CD4-positive, alpha-beta T cell treated with Interferon alpha-2 for 1 hour (primary cell): ENCODE results near the gene IFNA4.
"Not testable (repeated sequence)": the region's sequence is repeated elsewhere in the genome, so short reads cannot be mapped to it uniquely, and the experiment has no call there.

Source experiments
- DNase-seq, 2 donors: peaks; one replicate each; pipeline ENCODE4 v3.0.0-alpha.2; 2020 to 2022

IFNA4 gene

DNA sequence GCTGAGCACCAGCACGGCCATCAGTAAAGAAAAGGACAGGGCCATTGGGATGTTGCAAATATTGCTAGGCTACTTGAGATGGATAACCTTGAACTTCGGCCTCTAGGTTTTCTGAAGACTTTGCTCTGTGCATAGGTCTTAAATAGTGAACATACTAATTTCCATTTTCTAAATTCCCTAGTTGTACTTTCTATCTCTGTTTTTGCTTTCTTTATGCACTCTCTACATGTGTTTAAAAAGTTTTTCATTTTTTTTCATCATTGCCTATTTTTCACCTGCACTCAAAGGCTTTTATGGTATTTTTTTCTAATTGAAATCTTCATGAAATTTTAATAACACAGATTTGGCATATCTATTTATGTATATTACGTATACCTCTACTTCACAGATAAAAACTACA is at the start of gene IFNA4:
Gene IFNA4, minus strand, starts transcription at position 101 of the 400 bp plus-strand sequence. Its CDS starts 56 bp downstream, at position 45.
- not testable (repeated sequence) for DNase-seq

DNA sequence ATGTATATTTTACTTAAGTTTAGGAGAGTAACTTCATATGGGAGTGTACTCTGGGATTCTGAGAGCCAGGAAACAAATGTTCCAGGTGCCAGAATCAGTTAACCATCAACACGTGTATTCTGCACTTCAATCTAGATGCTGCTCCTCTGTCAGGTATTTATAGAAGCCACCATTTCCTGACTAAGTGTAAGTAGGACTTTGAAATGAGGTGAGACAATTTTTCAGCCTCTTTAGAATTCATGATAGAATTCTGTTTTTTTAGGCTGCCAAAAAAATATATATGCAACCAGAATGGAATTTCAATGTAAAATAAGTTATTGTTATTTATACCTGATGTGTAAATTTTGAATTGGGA is 49.0 kb upstream of the IFNA4 start:
- not testable (repeated sequence) for DNase-seq

DNA sequence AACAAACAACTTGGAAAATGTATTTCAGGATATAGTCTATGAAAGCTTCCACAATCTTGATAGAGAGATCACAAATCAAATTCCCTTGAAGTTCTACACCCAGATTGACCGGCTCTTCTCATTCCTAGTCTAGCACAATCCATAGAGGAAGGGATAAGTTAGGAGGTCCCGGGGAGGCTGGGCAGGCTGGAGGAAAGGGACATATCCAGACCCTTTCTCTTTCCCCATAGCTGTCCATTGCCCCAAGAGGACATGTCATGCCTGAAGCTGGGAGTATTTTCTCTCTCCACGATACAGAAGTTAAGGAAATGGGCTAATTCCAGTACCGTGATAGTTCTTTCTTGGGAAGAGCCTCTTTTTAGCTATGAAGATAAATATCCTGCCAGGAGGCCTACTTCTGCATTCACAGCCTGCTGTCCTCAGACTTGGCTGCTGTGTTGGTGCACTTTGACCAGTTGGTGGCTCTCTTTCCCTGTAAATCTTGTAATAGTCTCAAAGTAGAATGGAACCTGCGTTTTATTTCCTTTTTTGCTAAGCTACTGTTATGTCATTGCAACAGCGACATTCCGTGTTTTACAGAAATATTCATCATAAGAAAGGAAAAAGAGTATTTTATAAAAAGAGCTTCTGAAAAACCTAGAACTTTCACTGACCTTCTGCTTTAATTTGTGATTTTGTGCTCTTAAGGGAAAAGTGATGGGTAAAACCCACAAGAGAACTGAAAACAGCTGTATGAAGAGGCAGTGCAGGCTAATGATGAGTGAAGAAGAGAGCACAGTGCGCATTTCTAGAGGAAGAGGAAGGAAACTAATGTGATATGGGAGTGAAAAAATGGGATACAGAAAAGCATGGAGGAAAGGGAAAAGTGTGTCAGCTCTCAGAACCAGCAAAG is 48.3 kb upstream of the IFNA4 start:
- DNase-seq = peak; percentile 28 to 53

DNA sequence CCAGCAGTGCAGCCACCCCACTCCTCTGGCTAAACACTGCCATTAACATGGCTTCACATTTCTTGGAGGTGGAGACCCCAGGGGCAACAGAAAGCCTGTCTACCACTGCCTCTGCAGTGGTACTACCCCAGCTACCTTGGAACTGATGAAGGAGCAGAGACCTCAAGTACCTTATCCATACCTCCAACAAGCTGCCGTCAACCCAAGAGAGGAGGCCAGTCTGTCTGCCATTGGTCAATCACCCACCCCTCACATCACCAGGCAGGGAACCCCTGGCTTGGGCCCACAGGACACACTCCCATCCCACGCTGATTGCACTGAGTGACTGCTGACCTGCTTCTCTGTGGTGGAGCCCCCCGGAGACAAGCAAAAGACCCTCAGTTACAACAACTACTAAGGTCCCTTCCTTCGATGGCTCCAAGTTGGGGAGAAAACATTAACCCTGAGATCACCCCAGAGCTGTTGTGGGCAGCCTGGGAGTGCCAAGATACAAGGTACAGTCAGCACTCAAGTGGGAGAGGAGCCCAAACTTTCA is 46.8 kb upstream of the IFNA4 start:
- no peak for DNase-seq

DNA sequence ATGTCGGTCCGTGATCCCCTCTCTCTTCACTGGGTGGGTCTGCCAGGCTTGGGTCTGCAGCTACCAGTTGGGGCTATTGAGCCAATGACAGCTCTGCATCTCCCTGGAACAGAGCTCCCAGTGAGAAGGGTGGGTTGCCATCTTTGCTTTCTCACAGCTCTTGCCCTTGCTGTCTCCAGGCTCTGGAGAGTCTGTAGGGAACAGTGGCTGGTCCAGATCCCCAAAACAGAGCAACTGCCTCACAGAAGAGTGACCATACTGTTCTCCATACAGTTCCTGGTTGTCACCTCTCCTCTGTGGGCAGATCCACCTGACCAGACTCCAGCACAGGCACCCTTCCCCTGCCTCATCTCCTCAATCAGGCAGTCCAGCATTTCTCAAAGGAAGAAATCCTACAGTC is 45.9 kb upstream of the IFNA4 start:
- DNase-seq = no peak

DNA sequence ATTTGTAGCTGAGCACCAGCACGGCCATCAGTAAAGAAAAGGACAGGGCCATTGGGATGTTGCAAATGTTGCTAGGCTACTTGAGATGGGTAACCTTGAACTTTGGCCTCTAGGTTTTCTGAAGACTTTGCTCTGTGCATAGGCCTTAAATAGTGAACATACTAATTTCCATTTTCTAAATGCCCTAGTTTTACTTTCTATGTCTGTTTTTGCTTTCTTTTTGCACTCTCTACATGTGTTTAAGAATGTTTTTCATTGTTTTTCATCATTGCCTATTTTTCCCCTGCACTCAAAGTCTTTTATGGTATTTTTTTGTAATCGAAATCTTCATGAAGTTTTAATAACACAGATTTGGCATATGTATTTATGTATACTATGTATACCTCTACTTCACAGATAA is 40.7 kb upstream of the IFNA4 start, which contains the start of gene IFNA17:
Gene IFNA17, minus strand, starts transcription at position 101 of the 400 bp plus-strand sequence. Its CDS starts 49 bp downstream, at position 52.
- no peak for DNase-seq

DNA sequence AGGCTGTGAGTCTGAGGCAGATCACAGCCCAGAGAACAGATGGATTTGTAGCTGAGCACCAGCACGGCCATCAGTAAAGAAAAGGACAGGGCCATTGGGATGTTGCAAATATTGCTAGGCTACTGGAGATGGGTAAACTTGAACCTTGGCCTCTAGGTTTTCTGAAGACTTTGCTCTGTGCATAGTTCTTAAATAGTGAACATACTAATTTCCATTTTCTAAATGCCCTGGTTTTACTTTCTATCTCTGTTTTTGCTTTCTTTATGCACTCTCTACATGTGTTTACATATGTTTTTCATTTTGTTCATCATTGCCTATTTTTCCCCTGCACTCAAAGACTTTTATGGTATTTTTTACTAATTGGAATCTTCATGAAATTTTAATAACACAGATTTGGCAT is 29.8 kb upstream of the IFNA4 start, which contains the start of gene IFNA16:
Gene IFNA16, minus strand, starts transcription at position 101 of the 400 bp plus-strand sequence. Its CDS starts 6 bp downstream, at position 95.
- not testable (repeated sequence) for DNase-seq

DNA sequence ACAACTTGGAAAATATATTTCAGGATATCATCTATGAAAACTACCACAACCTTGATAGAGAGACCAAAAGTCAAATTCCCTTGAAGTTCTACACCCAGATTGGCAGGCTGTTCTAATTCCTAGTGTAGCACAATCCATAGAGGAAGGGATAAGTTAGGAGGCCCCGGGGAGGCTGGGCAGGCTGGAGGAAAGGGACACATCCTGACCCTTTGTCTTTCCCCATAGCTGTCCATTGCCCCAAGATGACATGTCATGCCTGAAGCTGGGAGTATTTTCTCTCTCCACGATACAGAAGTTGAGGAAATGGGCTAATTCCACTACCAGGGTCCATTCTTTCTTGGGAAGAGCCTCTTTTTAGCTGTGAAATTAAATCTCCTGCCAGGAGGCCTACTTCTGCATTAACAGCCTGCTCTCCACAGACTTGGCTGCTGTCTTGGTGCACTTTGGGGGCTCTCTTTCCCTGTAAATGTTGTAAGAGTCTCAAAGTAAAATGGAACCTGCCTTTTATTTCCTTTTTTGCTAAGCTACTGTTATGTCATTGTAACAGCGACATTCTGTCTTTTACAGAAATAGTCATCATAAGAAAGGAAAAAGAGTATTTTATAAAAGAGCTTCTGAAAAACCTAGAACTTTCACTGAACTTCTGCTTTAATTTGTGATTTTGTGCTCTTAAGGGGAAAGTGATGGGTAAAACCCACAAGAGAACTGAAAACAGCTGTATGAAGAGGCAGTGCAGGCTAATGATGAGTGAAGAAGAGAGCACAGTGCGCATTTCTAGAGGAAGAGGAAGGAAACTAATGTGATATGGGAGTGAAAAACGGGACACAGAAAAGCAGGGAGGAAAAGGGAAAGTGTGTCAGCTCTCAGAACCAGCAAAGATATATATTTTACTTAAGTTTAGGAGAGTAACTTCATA is 26.3 kb upstream of the IFNA4 start:
- DNase-seq = peak in 1 of 2 donors; percentile 7

DNA sequence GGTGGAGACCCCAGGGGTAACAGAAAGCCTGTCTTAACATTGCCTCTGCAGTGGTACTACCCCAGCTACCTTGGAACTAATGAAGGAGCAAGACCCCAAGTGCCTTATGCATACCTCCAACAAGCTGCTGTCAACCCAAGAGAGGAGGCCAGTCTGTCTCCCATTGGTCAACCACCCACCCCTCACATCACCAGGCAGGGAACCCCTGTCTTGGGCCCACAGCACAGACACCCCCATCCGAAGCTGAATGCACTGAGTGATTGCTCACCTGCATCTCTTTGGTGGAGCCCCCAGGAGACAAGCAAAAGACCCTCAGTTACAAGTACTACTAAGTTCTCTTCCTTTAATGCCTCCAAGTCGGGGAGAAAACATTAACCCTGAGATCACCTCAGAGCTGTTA is 24.8 kb upstream of the IFNA4 start:
- not testable (repeated sequence) for DNase-seq

DNA sequence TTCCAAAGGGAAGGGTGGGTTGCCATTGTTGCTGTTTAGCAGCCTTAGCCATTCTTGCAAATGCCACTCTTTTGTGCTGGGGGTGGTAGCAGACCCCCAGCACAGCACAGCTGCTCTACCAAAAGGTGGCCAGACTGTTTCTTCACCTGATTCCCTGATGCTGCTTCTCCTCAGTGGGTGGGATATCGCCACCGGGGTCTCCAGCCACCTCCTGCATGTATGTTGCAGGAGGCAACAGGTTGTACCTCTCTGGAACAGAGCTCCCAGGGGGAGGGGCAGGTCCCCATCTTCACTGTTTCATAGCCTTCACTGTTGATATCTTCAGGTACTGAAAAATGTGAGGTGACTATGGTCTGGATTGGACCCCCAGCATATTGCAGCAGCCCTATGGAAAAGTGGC is 23.4 kb upstream of the IFNA4 start:
- not testable (repeated sequence) for DNase-seq

DNA sequence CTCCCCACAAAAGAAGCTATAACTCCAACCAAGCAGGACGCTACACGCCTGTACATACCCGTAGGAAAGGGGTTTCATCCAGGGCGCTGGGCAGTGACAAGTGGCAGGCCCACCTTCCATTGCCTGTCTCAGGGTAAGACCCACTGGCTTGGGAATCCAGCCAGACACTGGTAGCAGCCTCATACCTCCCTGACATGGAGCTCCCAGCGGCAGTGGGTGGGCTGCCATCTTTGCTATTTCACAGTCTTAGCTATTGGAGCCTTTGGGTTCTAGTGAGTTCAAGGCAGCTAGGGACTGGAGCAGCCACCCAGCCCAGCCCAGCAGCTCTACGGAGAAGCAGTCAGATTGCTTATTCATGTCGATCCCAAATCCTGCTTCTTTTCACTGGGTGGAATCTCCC is 22.9 kb upstream of the IFNA4 start:
- DNase-seq = no peak

DNA sequence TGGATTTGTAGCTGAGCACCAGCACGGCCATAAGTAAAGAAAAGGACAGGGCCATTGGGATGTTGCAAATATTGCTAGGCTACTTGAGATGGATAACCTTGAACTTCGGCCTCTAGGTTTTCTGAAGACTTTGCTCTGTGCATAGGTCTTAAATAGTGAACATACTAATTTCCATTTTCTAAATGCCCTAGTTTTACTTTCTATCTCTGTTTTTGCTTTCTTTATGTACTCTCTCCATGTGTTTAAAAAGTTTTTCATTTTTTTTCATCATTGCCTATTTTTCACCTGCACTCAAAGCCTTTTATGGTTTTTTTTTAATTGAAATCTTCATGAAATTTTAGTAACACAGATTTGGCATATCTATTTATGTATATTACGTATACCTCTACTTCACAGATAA is 19.7 kb upstream of the IFNA4 start, which contains the start of gene IFNA10:
Gene IFNA10, minus strand, starts transcription at position 101 of the 400 bp plus-strand sequence. Its CDS starts 46 bp downstream, at position 55.
- not testable (repeated sequence) for DNase-seq

DNA sequence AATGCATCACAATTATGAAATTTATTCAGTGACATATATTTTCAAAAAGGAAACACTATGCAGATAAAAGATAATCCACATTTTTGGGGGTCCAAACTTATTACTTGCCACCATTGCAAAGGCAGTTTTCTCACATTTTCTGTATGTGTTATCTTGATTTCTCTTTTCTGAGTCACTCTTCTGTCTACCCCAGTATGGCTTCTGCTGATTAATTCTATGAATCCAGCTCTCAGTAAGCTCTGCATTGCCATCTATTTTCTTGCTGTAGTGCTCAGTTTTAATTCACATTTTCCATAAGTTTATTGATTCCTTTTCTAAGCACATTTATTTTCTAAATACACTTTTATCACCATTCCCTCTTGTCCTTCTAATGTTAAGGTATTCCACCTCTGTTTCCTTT is 17.8 kb upstream of the IFNA4 start:
- DNase-seq = no peak

DNA sequence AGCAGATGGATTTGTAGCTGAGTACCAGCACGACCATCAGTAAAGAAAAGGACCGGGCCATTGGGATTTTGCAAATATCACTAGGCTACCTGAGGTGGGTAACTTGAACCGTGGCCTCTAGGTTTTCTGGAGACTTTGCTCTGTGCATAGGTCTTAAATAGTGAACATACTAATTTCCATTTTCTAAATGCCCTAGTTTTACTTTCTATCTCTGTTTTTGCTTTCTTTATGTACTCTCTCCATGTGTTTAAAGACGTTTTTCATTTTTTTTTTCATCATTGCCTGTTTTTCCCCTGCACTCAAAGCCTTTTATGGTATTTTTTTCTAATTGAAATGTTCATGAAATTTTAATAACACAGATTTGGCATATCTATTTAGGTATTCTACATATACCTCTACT is 14.7 kb upstream of the IFNA4 start, which contains the start of gene IFNA7:
Gene IFNA7, minus strand, starts transcription at position 101 of the 400 bp plus-strand sequence. Its CDS starts 40 bp downstream, at position 61.
- not testable (repeated sequence) for DNase-seq

DNA sequence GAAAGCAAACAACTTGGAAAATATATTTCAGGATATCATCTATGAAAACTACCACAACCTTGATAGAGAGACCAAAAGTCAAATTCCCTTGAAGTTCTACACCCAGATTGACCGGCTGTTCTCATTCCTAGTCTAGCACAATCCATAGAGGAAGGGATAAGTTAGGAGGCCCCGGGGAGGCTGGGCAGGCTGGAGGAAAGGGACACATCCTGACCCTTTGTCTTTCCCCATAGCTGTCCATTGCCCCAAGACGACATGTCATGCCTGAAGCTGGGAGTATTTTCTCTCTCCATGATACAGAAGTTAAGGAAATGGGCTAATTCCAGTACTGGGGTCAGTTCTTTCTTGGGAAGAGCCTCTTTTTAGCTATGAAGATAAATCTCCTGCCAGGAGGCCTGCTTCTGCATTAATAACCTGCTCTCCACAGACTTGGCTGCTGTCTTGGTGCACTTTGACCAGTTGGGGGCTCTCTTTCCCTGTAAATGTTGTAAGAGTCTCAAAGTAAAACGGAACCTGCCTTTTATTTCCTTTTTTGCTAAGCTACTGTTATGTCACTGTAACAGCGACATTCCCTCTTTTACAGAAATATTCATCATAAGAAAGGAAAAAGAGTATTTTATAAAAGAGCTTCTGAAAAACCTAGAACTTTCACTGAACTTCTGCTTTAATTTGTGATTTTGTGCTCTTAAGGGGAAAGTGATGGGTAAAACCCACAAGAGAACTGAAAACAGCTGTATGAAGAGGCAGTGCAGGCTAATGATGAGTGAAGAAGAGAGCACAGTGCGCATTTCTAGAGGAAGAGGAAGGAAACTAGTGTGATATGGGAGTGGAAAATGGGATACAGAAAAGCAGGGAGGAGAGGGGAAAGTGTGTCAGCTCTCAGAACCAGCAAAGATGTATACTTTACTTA is 7.7 kb upstream of the IFNA4 start:
- peak; percentile 42 to 72 for DNase-seq

DNA sequence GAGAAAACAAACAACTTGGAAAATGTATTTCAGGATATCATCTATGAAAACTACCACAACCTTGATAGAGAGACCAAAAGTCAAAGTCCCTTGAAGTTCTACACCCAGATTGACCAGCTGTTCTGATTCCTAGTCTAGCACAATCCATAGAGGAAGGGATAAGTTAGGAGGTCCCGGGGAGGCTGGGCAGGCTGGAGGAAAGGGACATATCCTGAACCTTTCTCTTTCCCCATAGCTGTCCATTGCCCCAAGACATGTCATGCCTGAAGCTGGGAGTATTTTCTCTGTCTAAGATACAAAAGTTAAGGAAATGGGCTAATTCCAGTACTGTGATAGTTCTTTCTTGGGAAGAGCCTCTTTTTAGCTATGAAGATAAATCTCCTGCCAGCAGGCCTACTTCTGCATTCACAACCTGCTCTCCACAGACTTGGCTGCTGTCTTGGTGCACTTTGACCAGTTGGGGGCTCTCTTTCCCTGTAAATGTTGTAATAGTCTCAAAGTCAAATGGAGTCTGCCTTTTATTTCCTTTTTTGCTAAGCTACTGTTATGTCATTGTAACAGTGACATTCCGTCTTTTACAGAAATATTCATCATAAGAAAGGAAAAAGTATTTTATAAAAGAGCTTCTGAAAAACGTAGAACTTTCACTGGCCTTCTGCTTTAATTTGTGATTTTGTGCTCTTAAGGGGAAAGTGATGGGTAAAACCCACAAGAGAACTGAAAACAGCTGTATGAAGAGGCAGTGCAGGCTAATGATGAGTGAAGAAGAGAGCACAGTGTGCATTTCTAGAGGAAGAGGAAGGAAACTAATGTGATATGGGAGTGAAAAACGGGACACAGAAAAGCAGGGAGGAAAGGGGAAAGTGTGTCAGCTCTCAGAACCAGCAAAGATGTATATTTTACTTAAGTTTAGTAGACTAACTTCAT is 4.3 kb downstream of the IFNA4 start:
- DNase-seq = peak; percentile 26 to 60

DNA sequence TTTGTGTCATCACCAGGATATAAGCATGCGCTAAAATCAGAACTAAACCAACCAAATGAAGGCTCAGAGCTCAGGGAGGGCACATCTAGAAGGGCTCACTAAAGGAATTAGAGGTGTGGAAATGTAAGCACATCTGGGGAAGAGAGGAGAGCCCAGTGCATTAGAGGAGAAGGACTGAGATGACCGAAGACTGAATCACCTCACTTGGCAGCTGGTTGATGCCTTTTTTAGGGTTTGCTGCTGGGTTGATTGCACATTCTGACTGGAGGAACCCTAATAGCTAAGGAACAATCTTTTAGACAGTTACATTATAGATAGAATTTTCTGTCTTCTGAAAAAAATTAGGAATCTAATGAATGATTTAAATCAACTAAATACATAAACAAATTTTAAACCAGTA is 12.7 kb downstream of the IFNA4 start:
- no peak for DNase-seq

DNA sequence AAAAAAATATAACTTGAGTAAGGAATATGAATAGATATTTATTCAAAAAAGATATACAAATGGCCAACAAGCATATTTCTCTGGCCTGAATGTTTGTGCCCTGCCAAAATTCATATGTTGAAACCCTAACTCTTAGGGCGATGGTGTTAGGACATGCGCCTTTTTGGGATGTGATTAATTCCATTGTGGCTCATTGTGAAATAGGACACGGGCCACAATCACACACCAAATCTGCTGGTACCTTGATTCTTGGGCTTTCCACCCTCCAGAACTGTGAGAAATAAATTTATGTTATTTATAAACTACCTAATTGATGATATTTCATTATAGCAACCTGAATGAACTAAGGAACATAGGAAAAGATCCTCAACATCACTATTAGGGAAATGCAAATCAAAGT is 15.2 kb downstream of the IFNA4 start:
- DNase-seq = no peak

DNA sequence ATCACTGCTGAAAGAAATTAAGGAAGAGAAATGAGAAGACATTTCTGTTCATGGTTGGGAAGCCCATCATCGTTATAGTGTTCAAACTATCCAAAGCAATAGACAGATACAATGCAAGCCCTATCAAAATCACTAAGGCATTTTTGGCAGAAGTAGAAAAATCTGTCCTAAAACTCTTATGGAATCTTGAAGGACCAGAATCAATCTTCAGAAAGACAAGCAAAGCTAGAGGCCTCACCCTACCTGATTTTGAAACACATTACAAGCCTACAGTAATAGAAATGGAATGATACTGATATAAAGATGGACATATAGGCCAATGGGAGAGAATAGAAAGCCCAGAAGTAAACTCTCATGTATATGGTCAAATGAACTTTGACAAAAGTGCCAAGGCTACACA is 16.0 kb downstream of the IFNA4 start:
- DNase-seq = no peak

DNA sequence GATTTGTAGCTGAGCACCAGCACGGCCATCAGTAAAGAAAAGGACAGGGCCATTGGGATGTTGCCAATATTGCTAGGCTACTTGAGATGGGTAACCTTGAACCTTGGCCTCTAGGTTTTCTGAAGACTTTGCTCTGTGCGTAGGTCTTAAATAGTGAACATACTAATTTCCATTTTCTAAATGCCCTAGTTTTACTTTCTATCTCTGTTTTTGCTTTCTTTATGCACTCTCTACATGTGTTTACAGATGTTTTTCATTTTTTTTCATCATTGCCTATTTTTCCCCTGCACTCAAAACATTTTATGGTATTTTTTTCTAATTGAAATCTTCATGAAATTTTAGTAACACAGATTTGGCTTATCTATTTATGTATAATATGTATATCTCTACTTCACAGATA is 20.8 kb downstream of the IFNA4 start, which contains the start of gene IFNA21:
Gene IFNA21, minus strand, starts transcription at position 101 of the 400 bp plus-strand sequence. Its CDS starts 48 bp downstream, at position 53.
- not testable (repeated sequence) for DNase-seq
